Neural cell (in vitro differentiated cells): Measurements from ENCODE around the gene GZMM. TPM values are rescaled to one million over a fixed set of nuclear protein-coding genes. Genes with fewer than 3 reads are reported as not detected.

Experiments
- H2AFZ ChIP-seq: fragments of 200-600, 300-800 bp; sonication (generic), shearing (Covaris generic); 2 replicates; pipeline ENCODE4 v1.6.0; 2014; ENCODE audit warnings: low read depth, mild to moderate bottlenecking, antibody characterized with exemption, low read length, moderate library complexity
- H3F3A ChIP-seq: fragments of 200-600 bp; shearing (Covaris generic); 2 replicates; pipeline ENCODE4 v1.6.1; 2016; ENCODE audit warnings: mild to moderate bottlenecking, moderate library complexity, mixed read lengths, antibody characterized with exemption, low read length; ENCODE audit not compliant: insufficient read depth, poor library complexity, severe bottlenecking
- H3K27ac ChIP-seq: fragments of 200-600, 300-800 bp; sonication (generic), shearing (Covaris generic); 2 replicates; pipeline ENCODE4 v1.5.1; 2014; ENCODE audit warnings: mild to moderate bottlenecking, low read length, moderate library complexity
- H3K27me3 ChIP-seq: fragments of 300-800, 200-600 bp; sonication (generic), shearing (Covaris generic); 2 replicates; pipeline ENCODE4 v1.6.0; 2014; ENCODE audit warnings: mild to moderate bottlenecking, low read depth, low read length, moderate library complexity; ENCODE audit not compliant: insufficient read depth
- H3K36me3 ChIP-seq: fragments of 300-800, 200-600 bp; sonication (generic), shearing (Covaris generic); 2 replicates; pipeline ENCODE4 v1.5.1; 2014; ENCODE audit warnings: mild to moderate bottlenecking, antibody characterized with exemption, low read length, moderate library complexity; ENCODE audit not compliant: insufficient read depth
- H3K4me2 ChIP-seq: fragments of 300-800, 200-600 bp; sonication (generic), shearing (Covaris generic); 2 replicates; pipeline ENCODE4 v1.6.0; 2014; ENCODE audit warnings: mild to moderate bottlenecking, low read length
- H3K4me3 ChIP-seq: fragments of 300-800, 200-600 bp; sonication (generic), shearing (Covaris generic); 2 replicates; pipeline ENCODE4 v1.5.1; 2014; ENCODE audit warnings: mild to moderate bottlenecking, low read length, moderate library complexity
- H3K79me2 ChIP-seq: fragments of 200-600 bp; shearing (Covaris generic); replicated peaks from 2 replicates; pipeline ENCODE4 v1.6.0; 2014; ENCODE audit warnings: mild to moderate bottlenecking, low read length, moderate library complexity; ENCODE audit not compliant: insufficient read depth
- H3K9ac ChIP-seq: fragments of 300-800, 200-600 bp; sonication (generic), shearing (Covaris generic); 2 replicates; pipeline ENCODE4 v1.6.1; 2016; ENCODE audit warnings: mild to moderate bottlenecking, low read length, mixed read lengths
- H3K9me2 ChIP-seq: fragments of 200-600 bp; shearing (Covaris generic); 2 replicates; pipeline ENCODE4 v1.6.1; 2016; ENCODE audit warnings: mild to moderate bottlenecking, low read length, mixed read lengths; ENCODE audit not compliant: insufficient read depth
- H3K9me3 ChIP-seq: fragments of 200-600, 300-800 bp; sonication (generic), shearing (Covaris generic); 2 replicates; pipeline ENCODE4 v1.6.1; 2016; ENCODE audit warnings: mild to moderate bottlenecking, mixed run types, low read length, moderate library complexity, mixed read lengths
- H4K20me1 ChIP-seq: fragments of 200-600 bp; shearing (Covaris generic); 2 replicates; pipeline ENCODE4 v1.6.1; 2016; ENCODE audit warnings: mild to moderate bottlenecking, mixed run types; ENCODE audit not compliant: insufficient read depth
- EP300 ChIP-seq: fragments of 450-650 bp; conservative IDR thresholded peaks from 2 replicates; pipeline ENCODE4 v1.6.1; 2014; ENCODE audit warnings: antibody characterized with exemption, mild to moderate bottlenecking, moderate library complexity; ENCODE audit not compliant: poor library complexity, severe bottlenecking
- EZH2 ChIP-seq: fragments of 200-600, 300-800 bp; shearing (Covaris generic), sonication (generic); IDR thresholded peaks from 2 replicates; pipeline ENCODE4 v1.6.1; 2014; ENCODE audit warnings: antibody characterized with exemption, low read length, borderline replicate concordance, mild to moderate bottlenecking; ENCODE audit not compliant: insufficient read depth, poor library complexity, severe bottlenecking
- MXI1 ChIP-seq: fragments of 450-650 bp; conservative IDR thresholded peaks from 2 replicates; pipeline ENCODE4 v1.6.1; 2014; ENCODE audit warnings: antibody characterized with exemption, mild to moderate bottlenecking; ENCODE audit not compliant: poor library complexity, severe bottlenecking
- POLR2AphosphoS5 ChIP-seq: IDR thresholded peaks from 2 replicates; pipeline ENCODE4 v1.6.1; 2012
- RAD21 ChIP-seq: fragments of 450-650 bp; conservative IDR thresholded peaks from 2 replicates; pipeline ENCODE4 v1.6.1; 2014; ENCODE audit warnings: antibody characterized with exemption, mild to moderate bottlenecking, moderate library complexity
- SMC3 ChIP-seq: fragments of 450-650 bp; conservative IDR thresholded peaks from 2 replicates; pipeline ENCODE4 v1.6.1; 2014; ENCODE audit warnings: antibody characterized with exemption, mild to moderate bottlenecking, moderate library complexity; ENCODE audit not compliant: poor library complexity
- TAF1 ChIP-seq: IDR thresholded peaks from 2 replicates; pipeline ENCODE4 v1.6.1; 2012; ENCODE audit warnings: low read depth
- polyA plus RNA-seq: library from polyadenylated mRNA; depleted of rRNA; stranded (reverse); fragments of >200 nt; gene quantifications from 2 replicates; pipeline ENCODE4 v1.2.3, GENCODE V29; 2014
- TF ChIP-seq, protein P1 (sequence below): IDR thresholded peaks from 2 replicates; pipeline ENCODE4 v1.6.1; 2012; ENCODE audit warnings: borderline replicate concordance
- TF ChIP-seq, protein P2 (sequence below): fragments of 450-650 bp; IDR thresholded peaks from 2 replicates; pipeline ENCODE4 v1.5.1; 2014; ENCODE audit warnings: antibody characterized with exemption, mild to moderate bottlenecking, moderate library complexity; ENCODE audit not compliant: poor library complexity, severe bottlenecking

Gene GZMM
- polyA plus RNA-seq, 1 donor from 2014 or later = 0.38 TPM

DNA sequence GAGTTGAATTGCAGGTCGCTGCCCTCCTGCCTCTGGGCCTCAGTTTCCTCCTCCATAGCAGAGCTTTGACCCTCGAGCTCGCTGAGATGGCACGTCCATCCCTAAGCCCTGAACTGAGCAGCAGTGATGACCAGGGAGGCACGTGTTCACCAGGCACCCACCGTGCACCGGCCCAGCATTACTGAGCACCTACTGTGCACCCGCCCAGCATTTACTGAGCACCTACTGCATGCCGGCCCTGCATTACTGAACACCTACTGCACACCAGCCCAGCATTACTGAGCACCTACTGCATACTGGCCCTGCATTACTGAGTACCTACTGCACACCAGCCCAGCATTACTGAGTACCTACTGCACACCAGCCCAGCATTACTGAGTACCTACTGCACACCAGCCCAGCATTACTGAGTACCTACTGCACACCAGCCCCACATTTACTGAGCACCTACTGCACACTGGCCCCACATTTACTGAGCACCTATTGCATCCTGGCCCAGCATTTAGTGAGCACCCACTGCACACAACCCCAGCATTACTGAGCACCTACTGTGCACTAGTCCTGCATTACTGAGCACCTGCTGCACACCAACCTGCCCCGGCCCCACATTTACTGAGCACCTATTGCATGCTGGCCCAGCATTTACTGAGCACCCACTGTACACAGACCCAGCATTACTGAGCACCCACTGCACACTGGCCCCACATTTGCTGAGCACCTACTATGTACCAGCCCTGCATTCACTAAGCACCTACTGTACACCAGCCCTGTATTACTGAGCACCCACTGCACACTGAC, 30.3 kb upstream of the GZMM start (continued):
- TF ChIP-seq EZH2 = no peak
- no peak for TF ChIP-seq EP300

DNA sequence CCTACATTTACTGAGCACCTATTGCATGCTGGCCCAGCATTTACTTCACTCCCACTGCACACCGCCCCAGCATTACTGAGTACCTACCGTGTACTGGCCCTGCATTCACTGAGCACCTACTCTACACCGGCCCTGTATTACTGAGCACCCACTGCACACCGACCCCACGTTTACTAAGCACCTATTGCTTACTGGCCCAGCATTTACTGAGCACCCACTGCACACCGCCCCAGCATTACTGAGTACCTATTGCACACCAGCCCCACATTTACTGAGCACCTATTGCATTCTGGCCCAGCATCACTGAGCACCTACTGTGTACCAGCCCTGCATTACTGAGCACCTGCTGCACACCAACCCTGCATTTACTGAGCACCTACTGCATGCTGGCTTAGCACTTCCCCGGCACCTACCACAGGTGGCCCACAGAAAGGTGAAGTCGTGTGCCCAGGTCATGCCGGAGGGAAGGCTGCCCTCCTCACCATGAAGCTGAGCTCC, 29.6 kb upstream of the GZMM start:
- no peaks in the 10 kb centered on the region for H3K9me3 ChIP-seq
- no peak overlapping the region for H3K27ac ChIP-seq
- no peaks in the 10 kb centered on the region for H3K36me3 ChIP-seq
- H3K4me3 ChIP-seq = no peak overlapping the region
- H3K9ac ChIP-seq = no peak overlapping the region
- H3F3A ChIP-seq = no peaks in the 10 kb centered on the region
- H3K9me2 ChIP-seq = no peaks in the 10 kb centered on the region
- TF ChIP-seq RAD21 (no peak), TAF1 (no peak), POLR2AphosphoS5 (no peak), MXI1 (no peak), SMC3 (no peak)
- TF ChIP-seq, protein P1, sequence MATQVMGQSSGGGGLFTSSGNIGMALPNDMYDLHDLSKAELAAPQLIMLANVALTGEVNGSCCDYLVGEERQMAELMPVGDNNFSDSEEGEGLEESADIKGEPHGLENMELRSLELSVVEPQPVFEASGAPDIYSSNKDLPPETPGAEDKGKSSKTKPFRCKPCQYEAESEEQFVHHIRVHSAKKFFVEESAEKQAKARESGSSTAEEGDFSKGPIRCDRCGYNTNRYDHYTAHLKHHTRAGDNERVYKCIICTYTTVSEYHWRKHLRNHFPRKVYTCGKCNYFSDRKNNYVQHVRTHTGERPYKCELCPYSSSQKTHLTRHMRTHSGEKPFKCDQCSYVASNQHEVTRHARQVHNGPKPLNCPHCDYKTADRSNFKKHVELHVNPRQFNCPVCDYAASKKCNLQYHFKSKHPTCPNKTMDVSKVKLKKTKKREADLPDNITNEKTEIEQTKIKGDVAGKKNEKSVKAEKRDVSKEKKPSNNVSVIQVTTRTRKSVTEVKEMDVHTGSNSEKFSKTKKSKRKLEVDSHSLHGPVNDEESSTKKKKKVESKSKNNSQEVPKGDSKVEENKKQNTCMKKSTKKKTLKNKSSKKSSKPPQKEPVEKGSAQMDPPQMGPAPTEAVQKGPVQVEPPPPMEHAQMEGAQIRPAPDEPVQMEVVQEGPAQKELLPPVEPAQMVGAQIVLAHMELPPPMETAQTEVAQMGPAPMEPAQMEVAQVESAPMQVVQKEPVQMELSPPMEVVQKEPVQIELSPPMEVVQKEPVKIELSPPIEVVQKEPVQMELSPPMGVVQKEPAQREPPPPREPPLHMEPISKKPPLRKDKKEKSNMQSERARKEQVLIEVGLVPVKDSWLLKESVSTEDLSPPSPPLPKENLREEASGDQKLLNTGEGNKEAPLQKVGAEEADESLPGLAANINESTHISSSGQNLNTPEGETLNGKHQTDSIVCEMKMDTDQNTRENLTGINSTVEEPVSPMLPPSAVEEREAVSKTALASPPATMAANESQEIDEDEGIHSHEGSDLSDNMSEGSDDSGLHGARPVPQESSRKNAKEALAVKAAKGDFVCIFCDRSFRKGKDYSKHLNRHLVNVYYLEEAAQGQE = no peak
- H2AFZ ChIP-seq = no peak overlapping the region
- H3K4me2 ChIP-seq = no peak overlapping the region
- H3K27me3 ChIP-seq = no peaks in the 10 kb centered on the region
- no peaks in the 10 kb centered on the region for H3K79me2 ChIP-seq
- no peaks in the 10 kb centered on the region for H4K20me1 ChIP-seq

DNA sequence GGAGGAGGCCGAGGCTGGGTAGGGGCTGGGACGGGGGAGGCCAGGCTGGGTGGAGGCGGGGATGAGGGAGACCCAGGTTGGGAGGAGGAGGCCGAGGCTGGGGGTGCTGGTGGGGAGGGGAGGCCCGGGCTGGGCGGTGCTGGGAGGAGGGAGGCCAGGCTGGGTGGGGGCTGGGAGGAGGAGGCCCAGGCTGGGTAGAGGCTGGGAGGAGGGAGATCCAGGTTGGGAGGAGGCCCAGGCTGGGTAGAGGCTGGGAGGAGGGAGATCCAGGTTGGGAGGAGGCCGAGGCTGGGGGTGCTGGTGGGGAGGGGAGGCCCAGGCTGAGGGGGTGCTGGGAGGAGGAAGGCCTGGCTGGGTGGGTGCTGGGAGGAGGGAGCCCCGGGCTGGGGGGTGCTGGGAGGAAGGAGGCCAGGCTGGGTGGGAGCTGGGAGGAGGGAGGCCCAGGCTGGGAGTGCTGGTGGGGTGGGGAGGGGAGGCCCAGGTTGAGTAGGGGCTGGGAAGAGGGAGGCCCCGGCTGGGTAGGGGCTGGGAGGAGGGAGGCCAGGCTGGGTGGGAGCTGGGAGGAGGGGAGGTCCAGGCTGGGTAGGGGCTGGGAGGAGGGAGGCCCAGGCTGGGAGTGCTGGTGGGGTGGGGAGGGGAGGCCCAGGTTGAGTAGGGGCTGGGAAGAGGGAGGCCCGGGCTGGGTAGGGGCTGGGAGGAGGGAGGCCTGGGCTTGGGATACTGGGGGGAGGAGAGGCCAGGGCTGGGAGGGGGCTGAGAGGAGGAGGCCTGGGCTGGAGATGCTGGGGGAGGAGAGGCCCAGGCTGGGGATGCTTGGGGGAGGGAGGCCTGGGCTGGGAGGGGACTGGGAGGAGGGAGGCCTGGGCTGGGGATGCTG, 25.9 kb upstream of the GZMM start:
- Histone ChIP-seq H2AFZ (no peak overlapping the region), H3K9ac (no peak overlapping the region), H3K36me3 (no peaks in the 10 kb centered on the region), H3F3A (no peaks in the 10 kb centered on the region), H4K20me1 (no peaks in the 10 kb centered on the region), H3K79me2 (no peaks in the 10 kb centered on the region), H3K9me3 (no peaks in the 10 kb centered on the region), H3K4me3 (no peak overlapping the region), H3K27me3 (no peaks in the 10 kb centered on the region), H3K4me2 (no peak overlapping the region), H3K27ac (no peak overlapping the region), H3K9me2 (no peaks in the 10 kb centered on the region)
- no peak for TF ChIP-seq MXI1
- TF ChIP-seq POLR2AphosphoS5 = no peak
- no peak for TF ChIP-seq EP300
- TF ChIP-seq RAD21 = no peak
- TF ChIP-seq, protein P2, sequence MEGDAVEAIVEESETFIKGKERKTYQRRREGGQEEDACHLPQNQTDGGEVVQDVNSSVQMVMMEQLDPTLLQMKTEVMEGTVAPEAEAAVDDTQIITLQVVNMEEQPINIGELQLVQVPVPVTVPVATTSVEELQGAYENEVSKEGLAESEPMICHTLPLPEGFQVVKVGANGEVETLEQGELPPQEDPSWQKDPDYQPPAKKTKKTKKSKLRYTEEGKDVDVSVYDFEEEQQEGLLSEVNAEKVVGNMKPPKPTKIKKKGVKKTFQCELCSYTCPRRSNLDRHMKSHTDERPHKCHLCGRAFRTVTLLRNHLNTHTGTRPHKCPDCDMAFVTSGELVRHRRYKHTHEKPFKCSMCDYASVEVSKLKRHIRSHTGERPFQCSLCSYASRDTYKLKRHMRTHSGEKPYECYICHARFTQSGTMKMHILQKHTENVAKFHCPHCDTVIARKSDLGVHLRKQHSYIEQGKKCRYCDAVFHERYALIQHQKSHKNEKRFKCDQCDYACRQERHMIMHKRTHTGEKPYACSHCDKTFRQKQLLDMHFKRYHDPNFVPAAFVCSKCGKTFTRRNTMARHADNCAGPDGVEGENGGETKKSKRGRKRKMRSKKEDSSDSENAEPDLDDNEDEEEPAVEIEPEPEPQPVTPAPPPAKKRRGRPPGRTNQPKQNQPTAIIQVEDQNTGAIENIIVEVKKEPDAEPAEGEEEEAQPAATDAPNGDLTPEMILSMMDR = no peak
- TF ChIP-seq TAF1 = no peak
- no peak for TF ChIP-seq EZH2
- no peak for TF ChIP-seq SMC3
- TF ChIP-seq, protein P1 = no peak
